Activated B cell treated with CpG ODN at 0.5 μM for 24 hours (primary cell): ENCODE measurements around the gene GDAP2. TPM values are rescaled to one million over a fixed set of nuclear protein-coding genes. Genes with fewer than 3 reads are reported as not detected.

Source experiments
- ATAC-seq: fragments of 200-7000 bp; cut with Tn5 transposase; one replicate; pipeline ENCODE4 v1.10.0; 2021; ENCODE audit warnings: low read depth, mild to moderate bottlenecking, moderate library complexity
- CTCF ChIA-PET: fragments of 350-600 bp; sonication (Branson Sonifier 250); formaldehyde crosslinking; loops from one replicate; lab custom pipeline; 2021; ENCODE audit warnings: antibody characterized with exemption; lab: Charles Lee
- POLR2A ChIA-PET: fragments of 350-600 bp; sonication (Branson Sonifier 250); formaldehyde crosslinking; loops from one replicate; lab custom pipeline; 2021; ENCODE audit warnings: antibody characterized with exemption; lab: Charles Lee
- DNase-seq: peaks from one replicate; pipeline ENCODE4 v3.0.0; 2022
- H3K27ac Mint-ChIP-seq: one replicate; pipeline ENCODE4 v1.8.0; 2020; ENCODE audit warnings: mixed read lengths
- H3K27me3 Mint-ChIP-seq: one replicate; pipeline ENCODE4 v1.8.0; 2021; ENCODE audit warnings: mixed read lengths
- H3K36me3 Mint-ChIP-seq: one replicate; pipeline ENCODE4 v1.8.0; 2021; ENCODE audit warnings: low read depth, mixed read lengths
- H3K4me1 Mint-ChIP-seq: one replicate; pipeline ENCODE4 v1.8.0; 2021; ENCODE audit warnings: mixed read lengths
- H3K4me3 Mint-ChIP-seq: one replicate; pipeline ENCODE4 v1.8.0; 2020; ENCODE audit warnings: mild to moderate bottlenecking, mixed read lengths
- H3K9me3 Mint-ChIP-seq: one replicate; pipeline ENCODE4 v1.8.0; 2020; ENCODE audit warnings: mixed read lengths
- CTCF ChIP-seq: fragments of 200-600 bp; IDR thresholded peaks from one replicate; pipeline ENCODE4 v1.8.0; 2022; ENCODE audit warnings: antibody characterized with exemption, mild to moderate bottlenecking
- intact Hi-C: fragments of 100-400 bp; cut with micrococcal nuclease; formaldehyde crosslinking; loops from one replicate; pipeline ENCODE4 v1.15.1; 2024
- total RNA-seq: library from RNA; stranded (reverse); gene quantifications from 2 replicates; pipeline ENCODE4 v1.2.3, GENCODE V29; 2022

The GDAP2 gene
- total RNA-seq, 1 donor from 2014 or later: 20.6 TPM

DNA sequence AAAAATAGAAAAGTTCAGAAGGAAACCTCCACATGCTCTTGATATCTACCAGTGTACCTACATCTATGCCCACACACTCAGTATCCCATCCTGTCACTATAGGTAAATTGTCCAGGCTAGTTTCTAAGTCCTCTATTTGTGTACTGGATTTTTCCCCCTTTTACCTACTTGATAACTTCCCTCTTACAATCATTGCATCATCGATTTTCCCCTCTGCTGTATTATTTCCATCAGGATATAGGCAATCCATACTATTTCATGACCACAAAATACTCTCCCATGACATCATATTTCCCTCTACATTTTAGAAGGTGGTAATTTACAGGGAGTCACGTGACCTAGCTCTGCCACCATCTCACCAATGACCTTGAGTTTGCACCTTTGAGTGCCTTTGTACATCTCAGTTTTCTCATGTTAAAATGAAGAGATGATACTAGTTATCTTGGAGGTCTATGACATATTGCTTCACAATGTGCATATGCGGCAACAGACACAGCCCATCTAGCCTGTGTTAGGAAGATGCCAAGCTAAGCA is 88.2 kb downstream of the GDAP2 start:
- TF ChIP-seq CTCF: no peak
- Mint-ChIP-seq H3K27me3 (no peaks in the 10 kb centered on the region), H3K36me3 (peaks cover 23% of the 10 kb centered on the region), H3K4me1 (no peaks in the 10 kb centered on the region), H3K9me3 (peaks cover 21% of the 10 kb centered on the region), H3K27ac (no peak overlapping the region), H3K4me3 (no peak overlapping the region)
- ChIA-PET POLR2A (no interaction called here), CTCF (no interaction called here)
- no peak for ATAC-seq
- no peak for DNase-seq
- intact Hi-C loops: no loop called here

- H3K27ac Mint-ChIP-seq: no peak overlapping the region
- no peaks in the 10 kb centered on the region for H3K4me1 Mint-ChIP-seq
- ChIA-PET POLR2A (no interaction called here), CTCF (no interaction called here)
- no peak for DNase-seq
- no peaks in the 10 kb centered on the region for H3K27me3 Mint-ChIP-seq
- TF ChIP-seq CTCF: no peak
- ATAC-seq: no peak
- peaks cover 12% of the 10 kb centered on the region for H3K36me3 Mint-ChIP-seq
- no peak overlapping the region for H3K4me3 Mint-ChIP-seq
- peaks cover 12% of the 10 kb centered on the region for H3K9me3 Mint-ChIP-seq
- intact Hi-C loops: no loop called here
Observed at GRCh38 chr1:117838911-117839310, 90.5 kb downstream of the GDAP2 start.

- Mint-ChIP-seq H3K27me3 (no peaks in the 10 kb centered on the region), H3K36me3 (peaks cover 6% of the 10 kb centered on the region), H3K27ac (no peak overlapping the region), H3K4me3 (no peak overlapping the region), H3K4me1 (no peaks in the 10 kb centered on the region), H3K9me3 (peaks cover 7% of the 10 kb centered on the region)
- DNase-seq (no peak), ATAC-seq (no peak)
- no peak for TF ChIP-seq CTCF
- intact Hi-C loops: no loop called here
- POLR2A ChIA-PET: no interaction called here
- CTCF ChIA-PET: no interaction called here
Observed at GRCh38 chr1:117836069-117836468, 93.4 kb downstream of the GDAP2 start.

DNA sequence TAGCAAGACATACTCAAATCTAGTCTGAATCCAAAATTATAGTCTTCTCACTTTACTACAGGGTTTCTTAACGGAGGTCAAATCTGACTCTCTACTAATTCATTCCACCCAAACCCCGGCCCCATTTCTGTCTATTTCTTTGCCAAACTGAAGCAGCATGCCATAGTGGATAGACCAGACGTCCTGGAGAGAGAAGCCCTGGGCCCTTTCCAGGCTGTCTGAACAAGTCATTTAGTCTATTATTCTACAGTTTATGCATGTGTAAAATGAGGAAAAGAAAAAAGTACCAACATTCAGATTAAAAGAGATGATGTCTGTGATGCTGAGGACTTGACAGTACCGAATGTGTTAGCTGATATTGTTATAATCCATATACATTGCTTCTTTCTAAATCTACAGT is 95.0 kb downstream of the GDAP2 start:
- POLR2A ChIA-PET: no interaction called here
- CTCF ChIA-PET: no interaction called here
- intact Hi-C loops: no loop called here
- H3K27ac Mint-ChIP-seq: no peak overlapping the region
- no peak for ATAC-seq
- no peak for DNase-seq
- H3K36me3 Mint-ChIP-seq: peaks cover 4% of the 10 kb centered on the region
- no peak overlapping the region for H3K4me3 Mint-ChIP-seq
- no peak for TF ChIP-seq CTCF
- no peaks in the 10 kb centered on the region for H3K27me3 Mint-ChIP-seq
- H3K4me1 Mint-ChIP-seq: no peaks in the 10 kb centered on the region
- H3K9me3 Mint-ChIP-seq: peaks cover 14% of the 10 kb centered on the region

- no peak for DNase-seq
- ATAC-seq: no peak
- no peak for TF ChIP-seq CTCF
- CTCF ChIA-PET: no interaction called here
- peaks cover 2% of the 10 kb centered on the region for H3K27me3 Mint-ChIP-seq
- no peaks in the 10 kb centered on the region for H3K36me3 Mint-ChIP-seq
- no peaks in the 10 kb centered on the region for H3K4me1 Mint-ChIP-seq
- peaks cover 7% of the 10 kb centered on the region for H3K9me3 Mint-ChIP-seq
- H3K4me3 Mint-ChIP-seq: no peak overlapping the region
- no peak overlapping the region for H3K27ac Mint-ChIP-seq
- intact Hi-C loops: no loop called here
- POLR2A ChIA-PET: no interaction called here
Observed at GRCh38 chr1:117832453-117832852, 97.0 kb downstream of the GDAP2 start.
